GM12801 (cell line): ENCODE results near the gene USP22.

Experiments
- TF ChIP-seq, protein P1 (sequence below): IDR thresholded peaks from one replicate; pipeline ENCODE4 v1.5.1; 2011; ENCODE audit warnings: control low read depth; ENCODE audit not compliant: insufficient read length; ENCODE audit errors: extremely low read depth

The USP22 gene

DNA sequence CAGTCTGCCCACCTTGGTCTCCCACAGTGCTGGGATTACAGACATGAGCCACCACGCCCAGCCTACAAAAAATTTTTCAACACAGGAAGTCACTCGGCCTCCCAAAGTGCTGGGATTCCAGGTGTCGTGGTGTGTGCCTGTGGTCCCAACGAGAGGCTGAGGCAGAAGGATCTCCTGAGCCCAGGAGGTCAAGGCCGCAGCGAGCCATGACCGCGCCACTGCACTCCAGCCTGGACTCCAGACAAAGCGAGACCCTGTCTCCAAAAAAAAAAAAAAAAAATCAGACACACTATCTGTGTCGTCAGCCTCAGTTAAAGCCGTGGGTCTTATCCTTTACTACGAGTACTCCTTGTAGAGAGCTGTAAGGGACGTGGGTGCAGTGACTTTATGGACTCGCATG, 15.8 kb downstream of the USP22 start:
- TF ChIP-seq, protein P1, sequence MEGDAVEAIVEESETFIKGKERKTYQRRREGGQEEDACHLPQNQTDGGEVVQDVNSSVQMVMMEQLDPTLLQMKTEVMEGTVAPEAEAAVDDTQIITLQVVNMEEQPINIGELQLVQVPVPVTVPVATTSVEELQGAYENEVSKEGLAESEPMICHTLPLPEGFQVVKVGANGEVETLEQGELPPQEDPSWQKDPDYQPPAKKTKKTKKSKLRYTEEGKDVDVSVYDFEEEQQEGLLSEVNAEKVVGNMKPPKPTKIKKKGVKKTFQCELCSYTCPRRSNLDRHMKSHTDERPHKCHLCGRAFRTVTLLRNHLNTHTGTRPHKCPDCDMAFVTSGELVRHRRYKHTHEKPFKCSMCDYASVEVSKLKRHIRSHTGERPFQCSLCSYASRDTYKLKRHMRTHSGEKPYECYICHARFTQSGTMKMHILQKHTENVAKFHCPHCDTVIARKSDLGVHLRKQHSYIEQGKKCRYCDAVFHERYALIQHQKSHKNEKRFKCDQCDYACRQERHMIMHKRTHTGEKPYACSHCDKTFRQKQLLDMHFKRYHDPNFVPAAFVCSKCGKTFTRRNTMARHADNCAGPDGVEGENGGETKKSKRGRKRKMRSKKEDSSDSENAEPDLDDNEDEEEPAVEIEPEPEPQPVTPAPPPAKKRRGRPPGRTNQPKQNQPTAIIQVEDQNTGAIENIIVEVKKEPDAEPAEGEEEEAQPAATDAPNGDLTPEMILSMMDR = no peak

DNA sequence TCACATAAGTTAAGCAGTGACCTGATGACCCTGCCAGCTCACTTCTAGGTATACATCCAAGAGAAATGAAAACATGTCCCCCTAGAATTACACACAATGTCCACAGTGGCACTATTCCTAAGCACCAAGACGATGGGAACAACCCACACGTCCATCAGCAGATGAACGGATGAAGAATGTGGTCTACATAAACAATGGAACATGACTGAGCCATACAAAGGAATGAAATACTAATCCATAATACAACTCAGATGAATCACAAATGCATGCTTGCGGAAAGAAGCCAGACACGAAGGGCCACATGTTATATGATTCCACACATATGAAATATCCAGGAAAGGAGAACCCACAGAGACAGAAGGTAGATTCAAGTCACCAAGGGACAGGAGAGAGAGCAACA, 17.4 kb downstream of the USP22 start:
- TF ChIP-seq, protein P1 = no peak

DNA sequence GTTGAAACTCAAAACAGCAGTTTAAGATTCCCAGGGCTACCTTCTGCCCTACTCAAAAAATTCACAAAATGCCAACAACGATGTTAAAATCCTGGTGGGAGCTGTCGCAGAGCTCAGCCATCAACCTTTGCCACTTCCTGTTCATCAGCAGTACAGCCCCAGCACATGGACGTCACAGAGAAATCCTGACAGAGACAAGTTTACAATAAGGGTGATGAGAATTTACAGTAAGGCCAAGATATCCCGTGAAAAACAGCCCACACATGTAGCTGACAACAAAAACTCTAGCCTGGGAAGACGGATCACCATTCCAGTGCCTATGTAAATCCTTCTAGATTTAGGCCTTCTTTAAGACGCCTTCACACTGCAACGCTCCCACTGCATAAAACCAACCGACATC, 18.8 kb downstream of the USP22 start:
- TF ChIP-seq, protein P1 = no peak

DNA sequence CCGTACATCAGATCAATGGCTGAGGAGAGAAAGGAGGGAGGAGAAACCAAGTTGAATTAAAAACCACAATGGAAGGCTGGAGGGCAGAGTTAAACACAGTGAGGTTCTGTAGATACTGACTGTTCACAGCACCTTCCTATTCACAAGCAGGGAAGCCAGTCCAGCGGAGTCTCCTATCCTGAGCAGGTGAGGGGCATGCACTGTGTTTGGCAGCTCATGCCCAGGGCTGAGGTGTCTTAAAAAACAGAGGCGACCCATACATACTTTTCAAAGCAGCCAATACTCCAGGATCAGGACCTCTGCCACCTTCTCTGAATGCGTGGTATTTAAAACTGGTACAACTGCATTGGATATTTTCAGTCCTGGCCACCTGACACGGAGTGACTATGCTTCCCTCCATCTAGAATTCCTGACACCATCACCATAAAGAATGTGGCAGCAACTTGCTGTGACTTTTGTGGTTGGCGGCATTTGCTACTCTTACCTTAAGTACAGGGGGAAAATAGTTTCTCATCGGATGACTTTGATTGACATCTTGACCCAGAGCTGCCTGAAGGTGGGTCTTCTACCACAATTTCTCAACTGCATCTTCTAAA, 21.5 kb downstream of the USP22 start:
- TF ChIP-seq, protein P1 = no peak

DNA sequence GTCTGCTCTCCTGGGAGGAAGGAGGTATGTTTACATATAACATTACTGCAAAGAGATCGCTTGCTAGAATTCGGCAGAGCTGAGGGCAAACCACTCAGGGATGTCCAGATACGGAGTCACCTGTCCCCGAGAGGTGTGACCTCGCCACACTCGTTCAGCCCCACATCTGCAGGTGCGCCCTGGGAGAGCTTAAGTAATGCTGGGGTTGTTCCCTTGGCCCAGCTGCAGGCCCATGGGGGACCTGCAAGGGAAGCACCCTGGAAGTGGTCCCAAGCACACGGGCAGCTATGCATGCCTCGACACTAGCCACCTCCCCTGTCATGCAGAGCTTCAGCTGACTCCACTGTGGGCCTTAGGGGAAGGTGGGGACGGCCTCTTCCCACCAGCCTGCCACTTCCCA, 22.2 kb downstream of the USP22 start:
- TF ChIP-seq, protein P1 = no peak

DNA sequence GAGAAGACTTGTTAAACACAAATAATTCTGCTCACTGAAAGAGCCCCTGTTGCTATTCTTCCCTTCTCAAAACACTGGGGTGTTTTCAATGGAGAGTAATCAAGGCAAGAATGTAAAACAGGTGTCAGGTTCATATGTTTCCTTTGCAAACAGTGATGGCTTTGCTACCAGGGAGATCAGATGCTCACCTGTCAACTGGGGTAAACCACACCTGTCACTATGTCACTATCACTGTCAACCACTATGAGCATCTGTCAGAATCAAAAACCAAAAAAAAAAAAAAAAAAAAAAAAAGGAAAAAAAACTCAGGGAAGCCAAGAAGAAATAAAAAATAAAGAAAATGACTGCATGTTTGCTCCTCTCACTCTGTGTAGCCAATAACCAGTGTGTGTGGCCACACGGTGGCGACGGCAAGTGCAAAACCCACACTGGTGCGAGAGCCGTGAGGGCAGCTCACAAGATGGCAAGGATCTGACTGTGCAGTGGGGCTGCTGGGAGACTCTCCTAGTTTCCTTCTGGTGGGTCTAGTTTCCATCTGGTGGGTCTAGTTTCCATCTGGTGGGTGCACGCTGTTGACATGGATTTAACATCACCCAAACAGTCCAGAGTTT, 22.7 kb downstream of the USP22 start:
- TF ChIP-seq, protein P1 = no peak

DNA sequence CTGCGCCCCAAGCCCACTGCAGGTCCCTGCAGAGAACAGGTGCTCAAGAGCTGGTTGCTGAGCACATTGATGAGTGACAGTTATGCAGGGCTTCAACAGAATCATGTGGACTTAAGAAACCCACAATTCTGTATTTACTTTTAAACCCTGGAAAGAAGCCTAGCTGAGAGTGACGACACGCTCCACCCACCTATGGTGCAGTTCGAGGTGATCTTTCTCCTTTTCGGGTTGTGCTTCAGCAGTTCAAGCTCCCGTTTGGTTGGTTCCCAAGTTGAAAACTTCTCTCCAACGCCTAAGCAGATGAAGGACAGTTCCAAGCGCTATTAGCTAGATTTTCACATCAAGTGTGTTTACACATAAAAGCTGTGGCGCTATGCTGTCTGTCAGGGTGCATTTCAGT, 23.9 kb downstream of the USP22 start:
- TF ChIP-seq, protein P1 = no peak

DNA sequence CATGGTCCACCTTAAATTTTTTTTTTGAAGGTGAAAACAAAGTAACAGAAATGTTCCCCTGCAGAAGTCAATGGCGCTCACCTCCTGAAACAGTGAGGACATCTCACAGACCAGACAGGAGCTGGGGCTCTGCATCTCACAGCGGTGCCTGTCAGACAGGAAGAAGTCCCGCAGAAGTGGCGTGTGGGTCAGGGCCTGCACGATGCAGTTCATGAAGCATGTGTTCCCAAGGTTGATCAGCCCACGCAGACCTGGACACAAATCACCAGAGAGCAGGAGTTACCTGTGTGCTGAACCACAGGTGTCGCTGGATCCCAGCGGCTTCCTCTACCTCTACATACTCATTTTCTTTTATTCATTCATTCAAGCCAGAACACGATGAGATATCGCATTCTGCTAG, 24.9 kb downstream of the USP22 start:
- TF ChIP-seq, protein P1 = no peak
